Lower leg skin (tissue), 4 donors: Measurements from ENCODE around the gene PRDX5. TPM values are rescaled to one million over a fixed set of nuclear protein-coding genes. Genes with fewer than 3 reads are reported as not detected.

Experiments
- DNase-seq, 2 donors: peaks; one replicate each; pipeline ENCODE4 v3.0.0-alpha.2; 2019; ENCODE audit warnings: low spot score in 2 of 2
- H3K4me3 ChIP-seq: fragments of 200-600 bp; sonication (generic); 2 replicates; pipeline ENCODE4 v1.5.1; 2017; ENCODE audit warnings: mild to moderate bottlenecking, low read depth; ENCODE audit not compliant: poor library complexity, severe bottlenecking
- CTCF ChIP-seq, 3 donors: fragments of 450-650 bp; IDR thresholded peaks; one replicate each; pipeline ENCODE4 v1.5.1; 2016; ENCODE audit warnings: antibody characterized with exemption in 3 of 3, mild to moderate bottlenecking in 3 of 3, moderate library complexity in 2 of 3
- POLR2A ChIP-seq, 2 donors: fragments of 450-650 bp; IDR thresholded peaks; one replicate each; pipeline ENCODE4 v1.6.1; 2016 to 2017; ENCODE audit warnings: antibody characterized with exemption in 2 of 2, mild to moderate bottlenecking in 1 of 2, moderate library complexity in 1 of 2
- WGBS, 2 donors: methylation state at CpG; one replicate each; pipeline ENCODE4 v1.1.5; 2018; 5-methylcytosine and 5-hydroxymethylcytosine counted together
- intact Hi-C: fragments of 100-400 bp; cut with DNase I; formaldehyde crosslinking; loops from one replicate; pipeline ENCODE4 v1.15.0; 2023; ENCODE audit warnings: low total_unique reads
- total RNA-seq, 4 donors: library from RNA; depleted of rRNA; stranded (reverse); fragments of >200 nt; gene quantifications; one replicate each; pipeline ENCODE4 v1.1.0, GENCODE V29; 2016

The PRDX5 gene
- total RNA-seq, 4 donors from 2014 or later = 170 to 284 (median 215) TPM

- WGBS, 2 donors = 3% methylated on average over 27 to 37 of the region's 44 CpGs
- H3K4me3 ChIP-seq = peak within 1 kb of the TSS; percentile 85
- intact Hi-C loops = no loop called here
- TF ChIP-seq POLR2A (IDR thresholded peaks at IDR 0.05) (no peak), CTCF (IDR thresholded peaks at IDR 0.05) (no peak)
- peak; percentile 95 to 99 for DNase-seq
Measured at GRCh38 chr11:64284048-64284961, 33.6 kb upstream of the PRDX5 start, which contains the start of gene BAD. TSS of gene BAD (minus strand) at chr11:64284665. CDS start at chr11:64284368, 297 bp downstream.

- TF ChIP-seq POLR2A (IDR thresholded peaks at IDR 0.05) (no peak), CTCF (IDR thresholded peaks at IDR 0.05) (no peak)
- DNase-seq = peak; percentile 78 to 97
- intact Hi-C loops = no loop called here
- H3K4me3 ChIP-seq = peak within 1 kb of the TSS; percentile 85
- WGBS, 2 donors = 0 to 1% methylated on average over 22 to 41 of the region's 102 CpGs
Measured at GRCh38 chr11:64284962-64285884, 32.7 kb upstream of the PRDX5 start, which contains the start of gene GPR137. TSS of gene GPR137 (plus strand) at chr11:64285848. CDS start at chr11:64286525, 677 bp downstream.

GRCh38 chr11:64285885-64286800 lies 31.8 kb upstream of the PRDX5 start:
- no peak for TF ChIP-seq CTCF (IDR thresholded peaks at IDR 0.05)
- TF ChIP-seq POLR2A (IDR thresholded peaks at IDR 0.05) = no peak
- no peak for DNase-seq
- intact Hi-C loops = no loop called here
- WGBS, 2 donors = 29 to 32% methylated on average over 28 to 29 of the region's 40 CpGs
- H3K4me3 ChIP-seq = peak overlapping the region; percentile 85

- intact Hi-C loops = no loop called here
- 81 to 88% methylated on average over 9 of the region's 9 CpGs for WGBS, 2 donors
- TF ChIP-seq CTCF (IDR thresholded peaks at IDR 0.05) = no peak
- TF ChIP-seq POLR2A (IDR thresholded peaks at IDR 0.05) = no peak
Measured at GRCh38 chr11:64286801-64287159, 31.1 kb upstream of the PRDX5 start.

More at GRCh38 chr11:64286801-64287159, 31.1 kb upstream of the PRDX5 start:
- H3K4me3 ChIP-seq = no peak overlapping the region
- no peak for DNase-seq
